ENCODE data around the gene PTPN4. TPM values are rescaled to one million over a fixed set of nuclear protein-coding genes. Genes with fewer than 3 reads are reported as not detected.

PTPN4 gene
- total and polyA plus RNA-seq, 10 of the 15 experiments (the other 5 are each of a cell fraction or from before 2014, with no cell fraction given), result 5.0 to 29.7 (median 23.7) TPM

DNA sequence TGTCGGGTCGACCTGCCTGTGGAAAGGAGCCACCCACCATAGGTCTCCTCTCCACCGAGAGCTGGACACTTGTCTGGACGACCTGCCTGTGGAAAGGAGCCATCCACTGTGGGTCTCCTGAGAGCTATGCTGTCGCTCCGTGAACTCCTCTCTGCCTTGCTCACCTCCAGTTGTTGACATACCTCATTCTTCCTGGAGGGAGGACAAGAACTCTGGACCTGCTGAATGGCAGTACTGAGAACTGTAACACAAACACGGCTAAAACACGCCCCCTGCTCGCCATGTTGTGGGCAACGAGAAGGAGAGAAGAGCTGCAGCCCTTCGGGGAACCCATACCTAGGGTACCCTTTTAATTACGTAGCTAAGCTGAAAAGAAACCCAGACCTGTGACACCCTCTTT lies 77.6 kb downstream of the PTPN4 start (continued):
- TF ChIP-seq CHD2 (IDR thresholded peaks at IDR 0.05; ENCODE audit: borderline replicate concordance, low read depth, low read length) (no peak), BCL11A (IDR thresholded peaks at IDR 0.05; ENCODE audit: low read depth, low read length) (no peak)
- TF ChIP-seq, protein P1, sequence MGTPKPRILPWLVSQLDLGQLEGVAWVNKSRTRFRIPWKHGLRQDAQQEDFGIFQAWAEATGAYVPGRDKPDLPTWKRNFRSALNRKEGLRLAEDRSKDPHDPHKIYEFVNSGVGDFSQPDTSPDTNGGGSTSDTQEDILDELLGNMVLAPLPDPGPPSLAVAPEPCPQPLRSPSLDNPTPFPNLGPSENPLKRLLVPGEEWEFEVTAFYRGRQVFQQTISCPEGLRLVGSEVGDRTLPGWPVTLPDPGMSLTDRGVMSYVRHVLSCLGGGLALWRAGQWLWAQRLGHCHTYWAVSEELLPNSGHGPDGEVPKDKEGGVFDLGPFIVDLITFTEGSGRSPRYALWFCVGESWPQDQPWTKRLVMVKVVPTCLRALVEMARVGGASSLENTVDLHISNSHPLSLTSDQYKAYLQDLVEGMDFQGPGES (IDR thresholded peaks at IDR 0.05), result no peak
- TF ChIP-seq, protein P2, sequence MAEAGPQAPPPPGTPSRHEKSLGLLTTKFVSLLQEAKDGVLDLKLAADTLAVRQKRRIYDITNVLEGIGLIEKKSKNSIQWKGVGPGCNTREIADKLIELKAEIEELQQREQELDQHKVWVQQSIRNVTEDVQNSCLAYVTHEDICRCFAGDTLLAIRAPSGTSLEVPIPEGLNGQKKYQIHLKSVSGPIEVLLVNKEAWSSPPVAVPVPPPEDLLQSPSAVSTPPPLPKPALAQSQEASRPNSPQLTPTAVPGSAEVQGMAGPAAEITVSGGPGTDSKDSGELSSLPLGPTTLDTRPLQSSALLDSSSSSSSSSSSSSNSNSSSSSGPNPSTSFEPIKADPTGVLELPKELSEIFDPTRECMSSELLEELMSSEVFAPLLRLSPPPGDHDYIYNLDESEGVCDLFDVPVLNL (IDR thresholded peaks at IDR 0.05; ENCODE audit: low read depth, low read length), result no peak

DNA sequence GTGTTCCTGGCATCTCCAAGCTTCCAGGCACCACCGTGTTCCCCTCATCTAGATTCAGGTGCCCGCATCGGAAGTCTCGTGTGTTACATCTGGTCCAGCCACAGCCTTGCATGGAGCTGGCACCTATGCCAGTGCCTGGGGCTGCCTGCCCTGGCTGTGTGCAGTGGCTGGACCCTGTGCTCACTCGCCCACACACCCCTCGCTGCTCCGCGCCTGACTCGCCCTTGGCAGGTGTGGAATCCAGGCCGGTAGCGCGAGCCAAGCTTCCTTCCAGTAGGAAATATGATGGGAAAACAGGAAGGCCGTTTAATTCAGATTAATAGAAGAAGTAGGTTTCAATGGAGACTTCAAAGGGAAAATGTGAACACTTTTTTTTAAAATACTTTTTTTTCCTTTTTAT lies 78.0 kb downstream of the PTPN4 start:
- Histone ChIP-seq H3K27me3 (replicated peaks in 1 of 2; ENCODE audit: control insufficient read depth in 2 of 2, insufficient read depth in 2 of 2, low read length in 1 of 2) (no peaks in the 10 kb centered on the region), H3K4me3 (no peak overlapping the region), H3K79me2 (ENCODE audit: control insufficient read depth, insufficient read depth, low read length) (no peaks in the 10 kb centered on the region), H3K9ac (ENCODE audit: control insufficient read depth, insufficient read depth, low read length) (no peak overlapping the region), H3K27ac (ENCODE audit: control insufficient read depth, insufficient read depth) (no peak overlapping the region), H3K4me2 (ENCODE audit: control insufficient read depth, insufficient read depth) (no peak overlapping the region), H2AFZ (ENCODE audit: control insufficient read depth, low read depth, low read length) (no peak overlapping the region), H3K9me3 (replicated peaks; ENCODE audit: control insufficient read depth, insufficient read depth, low read length) (peaks cover 1% of the 10 kb centered on the region; the same call in 2 of the 3 replicates), H3K36me3 (ENCODE audit: control insufficient read depth in 2 of 2, insufficient read depth in 2 of 2, low read length in 1 of 2) (no peaks in the 10 kb centered on the region; a peak in 1 of 4 replicates), H4K20me1 (ENCODE audit: control insufficient read depth, insufficient read depth) (no peaks in the 10 kb centered on the region), H3K4me1 (ENCODE audit: control insufficient read depth, insufficient read depth, low read length) (no peaks in the 10 kb centered on the region)
- SMC1A ChIA-PET (ENCODE audit: uncharacterized antibody, unreplicated experiment), result interaction anchor here (0.8 to 0.9 kb wide), 2 partner anchors 81 to 168 kb away, joined by 3 read pairs; no protein-coding TSS in a partner anchor
- no peak for ATAC-seq
- no TSS peak for BruUV-seq (replicated peaks)
- CTCF ChIA-PET, result interaction anchor here (0.9 to 2.3 kb wide), 3 partner anchors 9 to 337 kb away, joined by 4 to 5 read pairs (median 4); no protein-coding TSS in a partner anchor
- POLR2A ChIA-PET, result no interaction called here
- 94% methylated on average over 13 of the region's 13 CpGs for WGBS (ENCODE audit: insufficient coverage, insufficient replicate concordance, low lambda C conversion rate, missing lambda C conversion rate)
- RAD21 ChIA-PET (ENCODE audit: unreplicated experiment), result no interaction called here
- DNase-seq (ENCODE audit: low read depth, low spot score), result no peak
- in situ Hi-C loops (cut with MboI) (no loop called here), intact Hi-C loops (cut with micrococcal nuclease; ENCODE audit: unreplicated experiment) (no loop called here)
- FAIRE-seq, result no peak
- TF ChIP-seq ZNF384 (IDR thresholded peaks at IDR 0.05; ENCODE audit: borderline replicate concordance, low read depth, low read length) (no peak), STAT1 (conservative IDR thresholded peaks at IDR 0.05) (no peak), MEF2B (IDR thresholded peaks at IDR 0.05; ENCODE audit: partially characterized antibody, poor library complexity, severe bottlenecking) (no peak), PML (IDR thresholded peaks at IDR 0.05; ENCODE audit: low read length) (no peak), SIX5 (IDR thresholded peaks at IDR 0.05; ENCODE audit: low read depth, low read length, severe bottlenecking) (no peak), TARDBP (IDR thresholded peaks at IDR 0.05; ENCODE audit: borderline replicate concordance) (no peak), BHLHE40 (IDR thresholded peaks at IDR 0.05; ENCODE audit: borderline replicate concordance in 1 of 2, low read depth in 2 of 2, low read length in 1 of 2) (no peak), BRCA1 (IDR thresholded peaks at IDR 0.05; ENCODE audit: low read depth, low read length) (no peak)
- TF ChIP-seq, protein P3, sequence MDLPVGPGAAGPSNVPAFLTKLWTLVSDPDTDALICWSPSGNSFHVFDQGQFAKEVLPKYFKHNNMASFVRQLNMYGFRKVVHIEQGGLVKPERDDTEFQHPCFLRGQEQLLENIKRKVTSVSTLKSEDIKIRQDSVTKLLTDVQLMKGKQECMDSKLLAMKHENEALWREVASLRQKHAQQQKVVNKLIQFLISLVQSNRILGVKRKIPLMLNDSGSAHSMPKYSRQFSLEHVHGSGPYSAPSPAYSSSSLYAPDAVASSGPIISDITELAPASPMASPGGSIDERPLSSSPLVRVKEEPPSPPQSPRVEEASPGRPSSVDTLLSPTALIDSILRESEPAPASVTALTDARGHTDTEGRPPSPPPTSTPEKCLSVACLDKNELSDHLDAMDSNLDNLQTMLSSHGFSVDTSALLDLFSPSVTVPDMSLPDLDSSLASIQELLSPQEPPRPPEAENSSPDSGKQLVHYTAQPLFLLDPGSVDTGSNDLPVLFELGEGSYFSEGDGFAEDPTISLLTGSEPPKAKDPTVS (IDR thresholded peaks at IDR 0.05; ENCODE audit: low read depth, low read length), result no peak
- TF ChIP-seq, protein P4, sequence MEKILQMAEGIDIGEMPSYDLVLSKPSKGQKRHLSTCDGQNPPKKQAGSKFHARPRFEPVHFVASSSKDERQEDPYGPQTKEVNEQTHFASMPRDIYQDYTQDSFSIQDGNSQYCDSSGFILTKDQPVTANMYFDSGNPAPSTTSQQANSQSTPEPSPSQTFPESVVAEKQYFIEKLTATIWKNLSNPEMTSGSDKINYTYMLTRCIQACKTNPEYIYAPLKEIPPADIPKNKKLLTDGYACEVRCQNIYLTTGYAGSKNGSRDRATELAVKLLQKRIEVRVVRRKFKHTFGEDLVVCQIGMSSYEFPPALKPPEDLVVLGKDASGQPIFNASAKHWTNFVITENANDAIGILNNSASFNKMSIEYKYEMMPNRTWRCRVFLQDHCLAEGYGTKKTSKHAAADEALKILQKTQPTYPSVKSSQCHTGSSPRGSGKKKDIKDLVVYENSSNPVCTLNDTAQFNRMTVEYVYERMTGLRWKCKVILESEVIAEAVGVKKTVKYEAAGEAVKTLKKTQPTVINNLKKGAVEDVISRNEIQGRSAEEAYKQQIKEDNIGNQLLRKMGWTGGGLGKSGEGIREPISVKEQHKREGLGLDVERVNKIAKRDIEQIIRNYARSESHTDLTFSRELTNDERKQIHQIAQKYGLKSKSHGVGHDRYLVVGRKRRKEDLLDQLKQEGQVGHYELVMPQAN (conservative IDR thresholded peaks at IDR 0.05), result no peak

Measured in GM12878 (cell line).